ENCODE measurements around the gene CDC14B. TPM values are rescaled to one million over a fixed set of nuclear protein-coding genes. Genes with fewer than 3 reads are reported as not detected.

Gene CDC14B
- total RNA-seq, 1 experiment from 2014 or later = 57.1 TPM

- TF ChIP-seq JUN (CRISPR knock-in tag; IDR thresholded peaks at IDR 0.05) (no peak), TP53 (CRISPR knock-in tag; IDR thresholded peaks at IDR 0.05) (no peak), PRDM15 (CRISPR knock-in tag; IDR thresholded peaks at IDR 0.05) (no peak), PREB (CRISPR knock-in tag; IDR thresholded peaks at IDR 0.05; ENCODE audit: borderline replicate concordance) (no peak), ZNF121 (CRISPR knock-in tag; IDR thresholded peaks at IDR 0.05) (no peak)
- DNase-seq (ENCODE audit: low spot score) (no peak), ATAC-seq (no peak)
- peaks cover 31% of the 10 kb centered on the region for H3K36me3 Mint-ChIP-seq
- H3K4me1 Mint-ChIP-seq = peaks cover 14% of the 10 kb centered on the region
- no peaks in the 10 kb centered on the region for H3K9me3 Mint-ChIP-seq
- no peaks in the 10 kb centered on the region for H3K27me3 Mint-ChIP-seq (ENCODE audit: low read depth)
- no peak overlapping the region for H3K27ac Mint-ChIP-seq
- ChIA-PET POLR2A (no interaction called here), CTCF (no interaction called here)
- no peak overlapping the region for H3K4me3 Mint-ChIP-seq
Measured at GRCh38 chr9:96467784-96468183, 151.9 kb downstream of the CDC14B start.

- peaks cover 42% of the 10 kb centered on the region for H3K4me1 Mint-ChIP-seq
- ATAC-seq (no peak), DNase-seq (ENCODE audit: low spot score) (no peak)
- H3K4me3 Mint-ChIP-seq = no peak overlapping the region
- peaks cover 21% of the 10 kb centered on the region for H3K36me3 Mint-ChIP-seq
- peak overlapping the region; percentile 33; the same call in 1 of the 2 replicates for H3K27ac Mint-ChIP-seq
- ChIA-PET POLR2A (no interaction called here), CTCF (no interaction called here)
- H3K9me3 Mint-ChIP-seq = no peaks in the 10 kb centered on the region
- TF ChIP-seq USF1 (CRISPR knock-in tag; IDR thresholded peaks at IDR 0.05) = 0 out of 2 replicates have a peak, but pooled peaks have one; percentile 32
- TF ChIP-seq ERG (CRISPR knock-in tag; IDR thresholded peaks at IDR 0.05) = no peak
- peak; percentile 39; the same call in 1 of the 2 replicates for TF ChIP-seq USF2 (CRISPR knock-in tag; IDR thresholded peaks at IDR 0.05)
- no peaks in the 10 kb centered on the region for H3K27me3 Mint-ChIP-seq (ENCODE audit: low read depth)
Measured at GRCh38 chr9:96464426-96464825, 155.2 kb downstream of the CDC14B start.

GRCh38 chr9:96462541-96462940, 157.1 kb downstream of the CDC14B start:
- ATAC-seq = peak; percentile 91
- Mint-ChIP-seq H3K4me3 (no peak overlapping the region), H3K36me3 (peaks cover 15% of the 10 kb centered on the region), H3K9me3 (no peaks in the 10 kb centered on the region), H3K27me3 (ENCODE audit: low read depth) (no peaks in the 10 kb centered on the region), H3K27ac (peak overlapping the region; percentile 21), H3K4me1 (peaks cover 47% of the 10 kb centered on the region)
- no peak for DNase-seq (ENCODE audit: low spot score)
- ChIA-PET CTCF (interaction anchor here (0.7 to 1.6 kb wide), 5 partner anchors 13 to 378 kb away, joined by 3 to 9 read pairs (median 4); partner anchors contain the start of gene HABP4), POLR2A (interaction anchor here (0.6 to 1.6 kb wide), 3 partner anchors 12 to 101 kb away, joined by 3 to 6 read pairs (median 3); partner anchors contain the start of gene HABP4)
- TF ChIP-seq E2F4 (CRISPR knock-in tag; IDR thresholded peaks at IDR 0.05; ENCODE audit: borderline replicate concordance, low read depth) (no peak), GABPB1 (CRISPR knock-in tag; IDR thresholded peaks at IDR 0.05) (no peak), CDX4 (CRISPR knock-in tag; IDR thresholded peaks at IDR 0.05; ENCODE audit: borderline replicate concordance) (no peak), AR (CRISPR knock-in tag; IDR thresholded peaks at IDR 0.05) (no peak), MYBL2 (CRISPR knock-in tag; IDR thresholded peaks at IDR 0.05) (no peak), EMX1 (CRISPR knock-in tag; IDR thresholded peaks at IDR 0.05) (no peak), JAZF1 (CRISPR knock-in tag; IDR thresholded peaks at IDR 0.05) (no peak), ATF6 (CRISPR knock-in tag; IDR thresholded peaks at IDR 0.05) (no peak), TP53 (CRISPR knock-in tag; IDR thresholded peaks at IDR 0.05) (no peak), PRRX2 (CRISPR knock-in tag; IDR thresholded peaks at IDR 0.05) (no peak)
